ENCODE data around the gene ZNF148. TPM values are rescaled to one million over a fixed set of nuclear protein-coding genes. Genes with fewer than 3 reads are reported as not detected.

The ZNF148 gene
- total RNA-seq, 6 experiments from 2014 or later: 14.3 to 22.6 (median 20.4) TPM

DNA sequence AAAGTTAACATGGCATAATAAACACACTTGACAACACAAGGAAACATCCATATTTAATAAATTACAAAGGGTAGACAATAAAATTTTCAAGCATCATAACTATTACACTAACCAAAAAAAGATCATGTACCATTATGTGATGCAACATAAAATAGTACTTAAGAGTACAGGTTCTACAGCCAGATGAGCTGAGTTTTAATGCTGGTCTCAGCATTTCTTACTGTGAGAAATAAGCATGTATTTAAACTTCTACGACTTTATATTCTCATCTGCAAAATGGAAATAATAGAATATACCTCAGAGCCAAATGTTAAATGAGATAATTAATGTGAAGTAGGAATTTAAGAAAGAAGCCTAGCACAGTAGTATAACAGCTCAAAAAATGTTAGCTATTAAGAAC lies 128.9 kb downstream of the ZNF148 start:
- no peak overlapping the region for H3K4me3 ChIP-seq
- intact Hi-C loops (cut with DNase I): no loop called here
- 94% methylated on average over 1 of the region's 1 CpG for WGBS (ENCODE audit: insufficient coverage, low coverage, low lambda C conversion rate, missing lambda C conversion rate)
- no peak overlapping the region for H3K27ac ChIP-seq
- ATAC-seq (no peak), DNase-seq (no peak)
- no peaks in the 10 kb centered on the region for H3K36me3 ChIP-seq
- TF ChIP-seq, protein P1, sequence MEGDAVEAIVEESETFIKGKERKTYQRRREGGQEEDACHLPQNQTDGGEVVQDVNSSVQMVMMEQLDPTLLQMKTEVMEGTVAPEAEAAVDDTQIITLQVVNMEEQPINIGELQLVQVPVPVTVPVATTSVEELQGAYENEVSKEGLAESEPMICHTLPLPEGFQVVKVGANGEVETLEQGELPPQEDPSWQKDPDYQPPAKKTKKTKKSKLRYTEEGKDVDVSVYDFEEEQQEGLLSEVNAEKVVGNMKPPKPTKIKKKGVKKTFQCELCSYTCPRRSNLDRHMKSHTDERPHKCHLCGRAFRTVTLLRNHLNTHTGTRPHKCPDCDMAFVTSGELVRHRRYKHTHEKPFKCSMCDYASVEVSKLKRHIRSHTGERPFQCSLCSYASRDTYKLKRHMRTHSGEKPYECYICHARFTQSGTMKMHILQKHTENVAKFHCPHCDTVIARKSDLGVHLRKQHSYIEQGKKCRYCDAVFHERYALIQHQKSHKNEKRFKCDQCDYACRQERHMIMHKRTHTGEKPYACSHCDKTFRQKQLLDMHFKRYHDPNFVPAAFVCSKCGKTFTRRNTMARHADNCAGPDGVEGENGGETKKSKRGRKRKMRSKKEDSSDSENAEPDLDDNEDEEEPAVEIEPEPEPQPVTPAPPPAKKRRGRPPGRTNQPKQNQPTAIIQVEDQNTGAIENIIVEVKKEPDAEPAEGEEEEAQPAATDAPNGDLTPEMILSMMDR (IDR thresholded peaks at IDR 0.05): no peak
- TF ChIP-seq POLR2A (IDR thresholded peaks at IDR 0.05): no peak
- H3K4me1 ChIP-seq: no peaks in the 10 kb centered on the region
- H3K9me3 ChIP-seq: no peaks in the 10 kb centered on the region
- no peaks in the 10 kb centered on the region for H3K27me3 ChIP-seq

DNA sequence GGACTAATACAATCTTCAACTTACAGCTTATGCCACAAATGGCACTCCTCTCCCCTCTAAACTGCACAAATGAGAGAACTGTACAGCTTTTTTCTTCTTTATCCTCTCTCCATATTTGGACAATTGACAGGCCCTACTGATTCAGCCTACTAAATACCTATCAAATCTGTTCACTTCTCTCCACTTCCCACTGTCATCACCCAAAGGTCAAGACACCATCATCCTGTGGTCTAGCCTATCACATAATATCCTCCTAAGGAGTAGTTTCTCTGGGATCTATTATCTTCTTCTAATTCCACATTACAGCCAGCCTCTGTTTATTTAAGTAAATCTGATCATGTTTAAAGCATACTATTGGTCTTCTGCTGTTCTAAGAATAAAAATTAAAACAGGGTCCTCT lies 129.6 kb downstream of the ZNF148 start:
- DNase-seq: no peak
- Histone ChIP-seq H3K4me1 (no peaks in the 10 kb centered on the region), H3K27ac (no peak overlapping the region), H3K9me3 (no peaks in the 10 kb centered on the region), H3K36me3 (no peaks in the 10 kb centered on the region), H3K27me3 (no peaks in the 10 kb centered on the region), H3K4me3 (no peak overlapping the region)
- TF ChIP-seq, protein P1 (IDR thresholded peaks at IDR 0.05): no peak
- no peak for TF ChIP-seq POLR2A (IDR thresholded peaks at IDR 0.05)
- intact Hi-C loops (cut with DNase I): no loop called here
- no peak for ATAC-seq

DNA sequence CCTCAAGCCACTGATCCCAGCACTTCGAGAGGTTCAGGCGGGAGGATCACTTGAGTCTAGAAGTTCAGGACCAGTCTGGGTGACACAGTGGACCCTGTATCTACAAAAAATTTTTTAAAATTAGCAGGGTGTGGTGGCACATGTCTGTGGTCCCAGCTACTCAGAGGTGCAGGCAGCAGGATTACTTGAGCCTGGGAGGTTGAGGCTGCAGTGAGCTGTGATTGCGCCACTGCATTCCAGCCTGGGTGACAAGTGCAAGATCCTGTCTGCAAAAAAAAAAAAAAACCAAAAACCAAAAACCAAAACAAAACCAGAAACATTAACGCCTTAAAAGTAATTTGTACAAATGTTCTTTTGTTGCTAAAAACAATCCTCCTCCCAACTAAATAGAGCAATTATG lies 134.6 kb downstream of the ZNF148 start:
- no peak for DNase-seq
- no peak for TF ChIP-seq POLR2A (IDR thresholded peaks at IDR 0.05)
- TF ChIP-seq, protein P1 (IDR thresholded peaks at IDR 0.05): no peak
- intact Hi-C loops (cut with DNase I): no loop called here
- ATAC-seq: no peak
- Histone ChIP-seq H3K27ac (no peak overlapping the region), H3K4me1 (no peaks in the 10 kb centered on the region), H3K4me3 (no peak overlapping the region), H3K36me3 (no peaks in the 10 kb centered on the region), H3K9me3 (no peaks in the 10 kb centered on the region), H3K27me3 (no peaks in the 10 kb centered on the region)
- 53% methylated on average over 4 of the region's 4 CpGs for WGBS (ENCODE audit: insufficient coverage, low coverage, low lambda C conversion rate, missing lambda C conversion rate)

DNA sequence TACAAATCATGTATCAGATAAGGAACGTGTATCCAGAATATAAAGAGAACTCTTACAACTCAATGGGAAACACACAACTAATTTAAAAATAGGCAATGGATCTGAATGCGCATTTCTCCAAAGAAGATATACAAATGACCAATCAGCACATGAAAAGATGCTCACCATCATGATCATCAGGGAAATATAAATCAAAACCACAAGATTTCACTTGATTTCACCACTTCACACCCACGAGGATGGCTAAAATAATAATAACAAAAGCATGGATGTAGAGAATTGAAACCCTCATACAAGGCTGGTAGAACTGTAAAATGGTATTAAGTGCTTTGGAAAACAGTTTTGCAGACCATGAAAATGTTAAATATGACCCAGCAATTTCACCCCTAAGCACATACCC lies 135.9 kb downstream of the ZNF148 start:
- no peaks in the 10 kb centered on the region for H3K4me1 ChIP-seq
- no peak for TF ChIP-seq POLR2A (IDR thresholded peaks at IDR 0.05)
- TF ChIP-seq, protein P1 (IDR thresholded peaks at IDR 0.05): no peak
- no peak overlapping the region for H3K4me3 ChIP-seq
- DNase-seq (no peak), ATAC-seq (no peak)
- intact Hi-C loops (cut with DNase I): no loop called here
- no peaks in the 10 kb centered on the region for H3K27me3 ChIP-seq
- WGBS (ENCODE audit: insufficient coverage, low coverage, low lambda C conversion rate, missing lambda C conversion rate): 86% methylated on average over 3 of the region's 3 CpGs
- H3K36me3 ChIP-seq: no peaks in the 10 kb centered on the region
- H3K27ac ChIP-seq: no peak overlapping the region
- H3K9me3 ChIP-seq: no peaks in the 10 kb centered on the region

DNA sequence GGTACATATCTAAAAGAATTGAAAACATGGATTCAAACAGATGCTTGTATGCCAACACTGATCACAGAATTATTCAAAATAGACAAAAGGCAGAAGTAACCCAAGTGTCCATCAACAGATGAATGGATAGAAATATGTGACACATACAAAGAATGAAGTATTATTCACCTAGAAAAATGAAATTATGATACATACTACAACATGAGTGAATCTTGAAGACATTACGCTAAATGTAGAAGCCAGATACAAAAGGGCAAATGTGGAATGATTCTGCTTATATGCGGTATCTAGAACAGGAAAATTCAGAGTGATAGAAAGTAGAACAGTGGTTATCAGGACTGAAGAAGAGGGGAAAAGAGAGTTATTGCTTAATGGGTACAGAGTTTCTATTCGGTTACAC lies 136.4 kb downstream of the ZNF148 start:
- Histone ChIP-seq H3K9me3 (no peaks in the 10 kb centered on the region), H3K4me3 (no peak overlapping the region), H3K4me1 (no peaks in the 10 kb centered on the region), H3K27me3 (no peaks in the 10 kb centered on the region), H3K27ac (no peak overlapping the region), H3K36me3 (no peaks in the 10 kb centered on the region)
- ATAC-seq (no peak), DNase-seq (no peak)
- intact Hi-C loops (cut with DNase I): no loop called here
- WGBS (ENCODE audit: insufficient coverage, low coverage, low lambda C conversion rate, missing lambda C conversion rate): 85% methylated on average over 3 of the region's 3 CpGs
- no peak for TF ChIP-seq POLR2A (IDR thresholded peaks at IDR 0.05)
- TF ChIP-seq, protein P1 (IDR thresholded peaks at IDR 0.05): no peak
